NCI-H748 (cell line): ENCODE data around the gene AVL9.
A peak's percentile ranks its signal among the peaks of the same experiment; 100 is the strongest.
"Not testable (repeated sequence)": the region's sequence is repeated elsewhere in the genome, so short reads cannot be mapped to it uniquely, and the experiment has no call there.

Experiments used
- DNase-seq: peaks from one replicate; lab custom pipeline; 2025; ENCODE audit not compliant: unreplicated experiment; lab: John Stamatoyannopoulos, UW

The AVL9 gene

GRCh38 chr7:32495298-32496051 is at the start of gene AVL9:
Gene AVL9, plus strand, starts transcription at chr7:32495489. Its CDS starts 221 bp downstream, at chr7:32495710.
- peak; percentile 96 for DNase-seq

GRCh38 chr7:32447218-32447617 is 48.1 kb upstream of the AVL9 start:
- no peak for DNase-seq

GRCh38 chr7:32453341-32454011 is 41.8 kb upstream of the AVL9 start:
- peak; percentile 10 for DNase-seq

GRCh38 chr7:32458025-32458424 is 37.3 kb upstream of the AVL9 start:
- DNase-seq = no peak

GRCh38 chr7:32459788-32460187 is 35.5 kb upstream of the AVL9 start:
- no peak for DNase-seq

GRCh38 chr7:32461484-32461883 is 33.8 kb upstream of the AVL9 start:
- no peak for DNase-seq

- DNase-seq = no peak
Observed at GRCh38 chr7:32462451-32462850, 32.8 kb upstream of the AVL9 start.

- peak; percentile 73 for DNase-seq
Observed at GRCh38 chr7:32462977-32463376, 32.3 kb upstream of the AVL9 start.

GRCh38 chr7:32464641-32465416 is 30.5 kb upstream of the AVL9 start:
- DNase-seq = not testable (repeated sequence)

- not testable (repeated sequence) for DNase-seq
Observed at GRCh38 chr7:32470004-32470403, 25.3 kb upstream of the AVL9 start.

GRCh38 chr7:32470871-32471270 is 24.4 kb upstream of the AVL9 start:
- no peak for DNase-seq

GRCh38 chr7:32472015-32472414 is 23.3 kb upstream of the AVL9 start:
- DNase-seq = no peak

- DNase-seq = no peak
Observed at GRCh38 chr7:32474008-32474407, 21.3 kb upstream of the AVL9 start.

GRCh38 chr7:32476816-32477648 is 18.3 kb upstream of the AVL9 start:
- DNase-seq = no peak

- DNase-seq = no peak
Observed at GRCh38 chr7:32477649-32477980, 17.7 kb upstream of the AVL9 start.

GRCh38 chr7:32479574-32480200 is 15.6 kb upstream of the AVL9 start:
- DNase-seq = peak; percentile 64

- no peak for DNase-seq
Observed at GRCh38 chr7:32481176-32481575, 14.1 kb upstream of the AVL9 start.

- no peak for DNase-seq
Observed at GRCh38 chr7:32481921-32482320, 13.4 kb upstream of the AVL9 start.

GRCh38 chr7:32489788-32490126 is 5.5 kb upstream of the AVL9 start:
- no peak for DNase-seq

GRCh38 chr7:32490127-32490796 is 5.0 kb upstream of the AVL9 start, which contains the start of gene LSM5:
Gene LSM5, minus strand, starts transcription at chr7:32490380. Its CDS starts 15 bp downstream, at chr7:32490365.
- DNase-seq = peak; percentile 97
